ENCODE data around the gene HOGA1.

DNA sequence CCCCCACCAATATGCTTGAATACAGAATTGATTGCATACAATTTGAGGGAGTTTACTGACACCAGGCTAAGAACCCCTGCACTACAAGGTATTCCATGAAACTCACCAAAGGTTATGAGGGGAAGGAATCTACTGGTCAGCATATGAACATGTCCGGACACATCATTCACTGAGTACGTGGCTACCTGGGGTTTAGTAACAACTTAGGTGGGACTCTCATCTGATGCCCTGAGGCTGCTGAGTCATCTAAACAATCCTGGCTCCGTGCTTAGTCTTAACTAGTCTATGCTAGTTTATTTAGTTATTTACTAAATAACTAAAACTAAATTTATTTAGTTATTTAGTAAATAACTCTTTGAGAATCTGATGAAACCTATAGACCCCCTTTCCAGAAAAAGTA lies 67.6 kb downstream of the HOGA1 start:
- TF ChIP-seq, protein P1, sequence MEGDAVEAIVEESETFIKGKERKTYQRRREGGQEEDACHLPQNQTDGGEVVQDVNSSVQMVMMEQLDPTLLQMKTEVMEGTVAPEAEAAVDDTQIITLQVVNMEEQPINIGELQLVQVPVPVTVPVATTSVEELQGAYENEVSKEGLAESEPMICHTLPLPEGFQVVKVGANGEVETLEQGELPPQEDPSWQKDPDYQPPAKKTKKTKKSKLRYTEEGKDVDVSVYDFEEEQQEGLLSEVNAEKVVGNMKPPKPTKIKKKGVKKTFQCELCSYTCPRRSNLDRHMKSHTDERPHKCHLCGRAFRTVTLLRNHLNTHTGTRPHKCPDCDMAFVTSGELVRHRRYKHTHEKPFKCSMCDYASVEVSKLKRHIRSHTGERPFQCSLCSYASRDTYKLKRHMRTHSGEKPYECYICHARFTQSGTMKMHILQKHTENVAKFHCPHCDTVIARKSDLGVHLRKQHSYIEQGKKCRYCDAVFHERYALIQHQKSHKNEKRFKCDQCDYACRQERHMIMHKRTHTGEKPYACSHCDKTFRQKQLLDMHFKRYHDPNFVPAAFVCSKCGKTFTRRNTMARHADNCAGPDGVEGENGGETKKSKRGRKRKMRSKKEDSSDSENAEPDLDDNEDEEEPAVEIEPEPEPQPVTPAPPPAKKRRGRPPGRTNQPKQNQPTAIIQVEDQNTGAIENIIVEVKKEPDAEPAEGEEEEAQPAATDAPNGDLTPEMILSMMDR (IDR thresholded peaks at IDR 0.05): no peak
- TF ChIP-seq POLR2A (IDR thresholded peaks at IDR 0.05): no peak
- no peak for TF ChIP-seq POLR2AphosphoS5 (IDR thresholded peaks at IDR 0.05)
